ENCODE data around the gene SH3BGRL.

The SH3BGRL gene

DNA sequence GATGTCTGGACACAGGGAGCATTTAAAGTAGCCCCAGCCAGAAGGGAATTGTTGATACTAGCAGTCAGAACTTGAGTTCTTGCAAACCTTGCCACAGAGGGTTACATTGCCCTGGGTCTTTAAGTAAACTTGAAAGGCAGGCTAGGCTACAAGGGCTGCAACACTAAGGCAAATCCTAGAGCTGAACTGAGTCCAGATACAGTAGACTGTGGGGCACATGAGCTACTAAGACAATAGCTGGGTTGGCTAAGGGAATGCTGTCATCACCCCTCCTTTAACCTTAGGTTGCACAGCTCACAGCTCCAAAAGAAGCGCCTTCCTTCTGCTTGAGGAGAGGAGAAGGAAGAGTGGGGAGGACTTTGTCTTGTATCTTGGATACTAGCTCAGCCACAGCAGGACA lies 35.6 kb downstream of the SH3BGRL start:
- TF ChIP-seq ZNF274 (IDR thresholded peaks at IDR 0.05; ENCODE audit: low read depth, low read length), result no peak

DNA sequence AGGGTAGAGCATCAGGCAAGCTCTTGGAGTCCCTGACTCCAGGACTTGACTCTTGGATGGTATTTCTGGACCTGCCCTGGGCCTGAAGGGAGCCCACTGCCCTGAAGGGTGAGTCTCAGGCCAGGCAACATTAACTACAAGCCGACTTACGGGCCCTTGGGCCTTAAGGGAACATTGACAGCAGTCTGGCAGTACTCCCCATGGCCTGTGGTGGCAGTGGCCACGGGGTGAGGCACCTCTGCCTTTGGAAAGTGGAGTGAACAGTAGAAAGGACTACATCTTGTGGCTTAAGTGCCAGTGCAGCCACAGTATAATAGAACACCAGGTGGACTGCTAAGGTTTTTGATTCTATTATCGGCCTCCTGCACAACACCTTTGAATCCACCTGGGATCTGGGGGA lies 36.3 kb downstream of the SH3BGRL start:
- H3K4me3 ChIP-seq (ENCODE audit: low read length), result no peak overlapping the region
- no peak for TF ChIP-seq ZNF274 (IDR thresholded peaks at IDR 0.05; ENCODE audit: low read depth, low read length)

More for the DNA sequence above, 35.6 kb downstream of the SH3BGRL start:
- no peak overlapping the region for H3K4me3 ChIP-seq (ENCODE audit: low read length)

DNA sequence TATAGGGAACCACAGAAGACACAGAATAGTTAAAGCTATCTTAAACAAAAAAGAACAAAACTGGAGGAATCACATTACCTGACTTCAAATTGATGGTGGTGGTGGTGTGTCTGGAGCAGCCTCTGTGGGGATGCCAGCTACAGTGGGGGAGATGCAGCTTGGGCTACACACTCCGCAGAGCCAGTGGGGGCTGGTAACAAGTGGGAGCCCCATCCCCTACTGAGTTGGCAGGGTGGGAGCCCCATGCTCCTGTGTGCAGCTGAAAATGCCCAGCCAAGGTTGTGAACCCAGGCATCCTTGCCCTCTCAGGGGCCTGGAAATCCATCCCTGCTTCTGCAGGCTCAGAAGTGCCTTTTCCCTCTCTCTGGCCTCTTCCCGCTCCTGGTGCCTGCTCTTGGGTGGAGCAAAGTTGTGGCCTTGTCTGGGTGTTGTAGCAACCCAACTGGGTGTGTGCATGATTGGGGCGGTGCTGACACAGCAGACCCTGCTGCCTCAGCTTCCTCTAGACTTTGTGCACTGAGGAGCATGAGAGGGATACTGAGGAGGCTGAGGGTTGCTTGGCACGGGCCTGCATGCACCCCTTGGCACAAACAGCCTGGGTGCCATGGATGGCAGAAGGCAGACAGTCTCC lies 38.9 kb downstream of the SH3BGRL start:
- TF ChIP-seq ZNF274 (IDR thresholded peaks at IDR 0.05; ENCODE audit: low read depth, low read length), result no peak
- H3K4me3 ChIP-seq (ENCODE audit: low read length), result no peak overlapping the region

DNA sequence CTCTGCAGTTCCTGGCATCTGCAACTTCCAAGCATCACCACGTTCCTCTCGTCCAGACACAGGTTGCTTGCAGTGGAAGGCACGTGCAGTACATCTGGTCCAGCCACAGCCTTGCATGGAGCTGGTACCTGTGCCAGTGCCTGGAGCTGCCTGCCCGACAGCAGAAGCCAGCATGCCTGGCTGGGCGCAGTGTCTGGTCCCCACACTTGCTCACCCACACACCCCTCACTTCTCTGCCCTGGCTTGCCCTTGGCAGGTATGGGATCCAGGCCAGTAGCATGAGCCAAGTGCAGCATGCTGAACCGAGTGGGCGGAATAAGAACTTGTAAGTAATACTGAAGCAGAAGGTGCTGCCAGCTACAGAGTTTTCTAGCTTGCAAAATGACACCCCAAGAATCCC lies 39.9 kb downstream of the SH3BGRL start:
- no peak overlapping the region for H3K4me3 ChIP-seq (ENCODE audit: low read length)
- TF ChIP-seq ZNF274 (IDR thresholded peaks at IDR 0.05; ENCODE audit: low read depth, low read length), result no peak

DNA sequence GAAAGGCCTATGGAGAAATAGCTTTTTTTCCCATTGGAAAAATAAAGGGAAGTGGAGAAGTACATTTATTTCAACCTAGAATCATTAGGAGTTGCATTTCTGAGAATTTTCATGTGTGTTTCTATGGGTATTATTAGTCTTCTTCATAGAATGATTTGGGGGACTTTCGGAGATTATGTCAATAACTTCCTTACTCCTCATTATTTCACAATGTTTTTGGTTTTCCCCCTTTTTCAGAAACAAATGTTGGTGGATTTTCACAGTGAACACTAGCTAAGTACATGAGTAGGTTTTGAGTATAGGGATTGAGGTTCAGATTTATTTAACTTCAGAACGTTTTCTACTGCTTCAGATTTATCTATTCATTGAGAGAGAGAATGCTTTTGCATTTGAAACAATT lies 54.0 kb downstream of the SH3BGRL start:
- TF ChIP-seq ZNF274 (IDR thresholded peaks at IDR 0.05; ENCODE audit: low read depth, low read length), result no peak
- no peak overlapping the region for H3K4me3 ChIP-seq (ENCODE audit: low read length)

DNA sequence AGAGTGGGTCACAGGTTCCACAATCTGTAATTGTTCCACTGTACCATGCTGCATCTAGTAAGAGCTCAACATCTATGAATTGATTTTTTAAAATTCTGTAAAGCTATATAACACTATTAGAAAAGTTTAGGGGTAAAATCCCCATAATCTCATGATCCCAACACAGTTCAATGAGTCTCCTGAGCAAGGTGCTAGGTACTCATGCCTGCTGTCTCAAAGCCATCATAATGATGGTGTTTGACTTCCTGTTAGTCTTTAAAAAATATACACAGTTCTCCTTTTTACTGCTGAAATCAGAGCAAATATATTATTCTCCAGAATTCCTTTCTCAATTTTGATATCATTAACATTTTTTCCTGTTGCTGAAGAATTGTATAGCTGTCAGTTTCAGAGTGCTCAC lies 55.9 kb downstream of the SH3BGRL start:
- TF ChIP-seq ZNF274 (IDR thresholded peaks at IDR 0.05; ENCODE audit: low read depth, low read length), result no peak
- H3K4me3 ChIP-seq (ENCODE audit: low read length), result no peak overlapping the region

DNA sequence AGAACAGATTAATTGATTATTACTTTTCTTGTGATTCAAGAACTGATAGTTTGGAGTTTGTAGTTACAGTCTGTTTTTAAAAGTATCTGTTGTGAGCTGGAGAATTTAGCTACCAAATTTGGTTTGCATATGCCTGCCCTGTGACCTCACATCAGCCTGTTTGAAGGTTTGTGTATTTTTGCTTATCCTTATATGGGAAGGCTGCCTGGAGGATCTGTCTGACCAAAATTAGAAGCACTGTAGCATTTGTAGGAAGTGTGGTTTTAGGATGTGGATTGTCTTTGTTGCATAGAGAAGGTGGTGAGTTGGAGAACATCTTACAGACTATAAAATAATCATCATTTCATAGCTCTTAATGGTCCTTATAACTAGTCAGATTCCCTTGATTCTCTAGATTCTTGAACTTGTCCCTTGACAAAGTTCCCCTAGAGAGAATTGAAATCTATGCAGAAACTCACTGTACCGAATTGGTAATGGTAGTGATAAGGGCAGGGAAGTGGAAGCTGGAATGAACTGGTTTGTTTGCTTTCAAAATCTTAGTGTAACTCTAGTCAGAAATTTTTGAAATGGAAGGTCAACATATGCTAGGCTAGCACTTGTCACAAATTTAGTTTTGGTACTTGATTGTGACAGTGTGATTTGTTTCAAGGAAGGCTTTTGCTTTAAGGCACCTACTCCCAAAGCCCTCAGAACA lies 57.3 kb downstream of the SH3BGRL start:
- TF ChIP-seq ZNF274 (IDR thresholded peaks at IDR 0.05; ENCODE audit: low read depth, low read length), result no peak
- H3K4me3 ChIP-seq (ENCODE audit: low read length), result no peak overlapping the region

DNA sequence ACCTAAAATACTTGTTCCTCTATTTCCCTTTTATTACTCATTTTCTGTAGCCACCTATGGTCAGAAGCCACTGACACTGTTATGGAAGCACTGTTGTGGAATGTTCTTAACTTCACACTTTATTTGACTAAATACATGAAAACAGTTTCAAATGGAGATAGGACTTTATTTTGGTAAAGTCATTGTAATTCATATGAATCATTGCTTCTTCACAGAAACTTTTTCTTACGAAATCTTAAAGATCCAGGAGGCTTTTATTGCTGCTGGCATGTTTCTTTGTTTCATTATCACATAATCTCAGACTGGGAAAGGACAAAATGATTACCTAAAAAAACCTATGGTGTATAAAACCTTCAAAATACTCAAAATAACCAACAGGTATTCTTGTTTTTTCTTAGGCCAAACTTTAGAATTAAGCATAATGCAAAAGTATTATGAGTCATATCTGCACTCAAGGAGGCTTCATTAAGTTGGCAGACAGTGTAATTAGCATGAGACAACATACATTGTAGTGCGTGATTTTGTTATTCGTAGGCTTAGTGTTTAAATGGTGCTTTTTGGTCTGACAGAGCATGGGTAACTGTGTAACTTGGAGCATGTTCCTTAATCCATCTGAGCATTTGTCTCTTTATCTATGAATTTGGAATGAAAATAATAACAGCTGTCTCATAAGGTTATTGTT lies 58.0 kb downstream of the SH3BGRL start:
- TF ChIP-seq ZNF274 (IDR thresholded peaks at IDR 0.05; ENCODE audit: low read depth, low read length), result no peak
- H3K4me3 ChIP-seq (ENCODE audit: low read length), result no peak overlapping the region

DNA sequence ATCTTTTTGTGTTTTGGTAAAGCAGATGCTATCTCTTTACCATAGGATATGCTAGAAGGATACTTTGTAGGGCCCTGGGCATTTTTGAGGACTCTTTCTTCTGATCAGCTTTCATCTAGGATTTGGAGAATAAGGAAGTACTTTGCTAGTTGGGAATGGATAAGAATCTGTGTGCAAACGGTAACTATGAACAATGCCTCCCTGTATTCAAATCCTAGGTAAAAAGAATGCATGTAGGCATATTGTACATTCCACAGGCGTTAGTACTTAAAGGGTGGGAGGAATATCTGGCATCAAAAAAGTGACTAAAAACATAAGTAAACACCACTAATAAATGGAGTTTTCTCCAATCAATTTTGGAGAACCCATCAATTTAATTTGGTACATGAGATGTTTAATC lies 59.7 kb downstream of the SH3BGRL start:
- TF ChIP-seq ZNF274 (IDR thresholded peaks at IDR 0.05; ENCODE audit: low read depth, low read length), result no peak
- no peak overlapping the region for H3K4me3 ChIP-seq (ENCODE audit: low read length)

DNA sequence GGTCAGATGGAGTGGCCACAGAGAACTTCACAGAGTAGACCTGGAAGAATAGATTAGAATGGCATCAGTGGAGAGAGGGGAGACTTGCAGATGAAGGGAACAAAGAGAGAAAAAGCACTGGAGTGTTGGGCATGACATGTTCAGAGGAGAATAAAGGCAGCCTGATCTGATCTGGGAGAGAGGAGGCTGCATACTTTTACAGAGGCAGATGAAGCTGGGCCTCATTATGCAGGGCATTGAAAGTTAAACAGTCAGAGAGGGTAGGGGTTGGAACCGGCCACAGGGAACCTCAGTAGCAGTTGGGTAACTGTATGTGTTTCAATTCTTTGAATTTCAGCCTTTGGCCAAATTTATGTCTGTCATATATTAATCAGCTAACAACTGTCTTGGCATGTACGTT lies 61.2 kb downstream of the SH3BGRL start:
- no peak for TF ChIP-seq ZNF274 (IDR thresholded peaks at IDR 0.05; ENCODE audit: low read depth, low read length)
- H3K4me3 ChIP-seq (ENCODE audit: low read length), result no peak overlapping the region

DNA sequence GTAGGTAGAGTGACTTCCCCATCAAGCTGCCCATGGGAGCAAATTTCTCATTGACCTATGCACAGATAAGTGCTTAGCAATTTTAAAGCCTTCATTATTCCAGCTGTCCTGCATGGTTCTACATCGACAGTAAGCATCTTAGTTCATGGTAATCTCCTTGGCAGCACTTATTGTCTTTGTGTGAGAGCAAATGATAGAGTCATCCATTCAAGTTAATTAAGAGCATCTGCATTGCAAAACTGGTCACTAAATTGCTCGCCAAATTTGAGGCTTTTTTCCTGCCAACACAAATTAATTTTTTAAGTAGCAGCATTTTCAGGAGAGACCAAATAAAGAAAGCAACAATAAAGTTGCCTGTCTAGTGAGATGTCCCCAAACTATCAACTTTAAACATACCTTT lies 76.7 kb downstream of the SH3BGRL start:
- no peak for TF ChIP-seq ZNF274 (IDR thresholded peaks at IDR 0.05; ENCODE audit: low read depth, low read length)
- no peak overlapping the region for H3K4me3 ChIP-seq (ENCODE audit: low read length)

DNA sequence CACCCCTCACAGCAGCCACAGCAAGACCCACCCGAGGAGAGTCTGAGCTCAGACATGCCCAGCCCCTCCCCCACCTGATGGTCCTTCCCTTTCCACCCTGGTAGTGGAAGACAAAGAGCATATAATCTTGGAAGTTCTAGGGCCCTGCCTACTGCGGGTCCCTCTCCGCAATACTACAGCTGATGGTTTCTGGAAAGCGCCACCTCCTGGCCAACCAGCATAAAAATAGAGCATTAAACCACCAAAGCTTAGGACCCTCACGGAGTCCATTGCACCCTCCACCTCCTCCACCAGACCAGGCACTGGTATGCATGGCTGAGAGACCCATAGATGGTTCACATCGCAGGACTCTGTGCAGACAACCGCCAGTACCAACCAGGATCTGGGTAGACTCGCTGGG lies 78.2 kb downstream of the SH3BGRL start:
- no peak overlapping the region for H3K4me3 ChIP-seq (ENCODE audit: low read length)
- no peak for TF ChIP-seq ZNF274 (IDR thresholded peaks at IDR 0.05; ENCODE audit: low read depth, low read length)

DNA sequence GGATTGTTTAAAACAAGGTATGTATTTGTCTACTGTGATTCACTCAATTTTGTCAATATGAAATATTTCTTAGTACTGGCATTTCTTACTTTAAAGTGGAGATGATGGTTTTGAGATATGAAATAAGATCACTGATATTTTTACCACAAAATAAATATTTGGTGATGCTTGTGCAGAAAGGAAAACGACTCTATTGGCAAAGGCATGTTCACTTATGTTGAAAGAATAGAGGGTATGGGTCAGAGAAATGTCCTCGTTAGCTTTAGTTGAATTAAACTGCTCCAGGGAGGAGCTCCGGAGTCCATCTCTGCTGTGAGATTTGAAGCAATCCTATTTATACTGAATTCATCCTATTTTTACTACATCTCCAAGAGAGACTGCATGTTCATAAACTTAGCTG lies 84.2 kb downstream of the SH3BGRL start:
- TF ChIP-seq ZNF274 (IDR thresholded peaks at IDR 0.05; ENCODE audit: low read depth, low read length), result no peak
- H3K4me3 ChIP-seq (ENCODE audit: low read length), result no peak overlapping the region

DNA sequence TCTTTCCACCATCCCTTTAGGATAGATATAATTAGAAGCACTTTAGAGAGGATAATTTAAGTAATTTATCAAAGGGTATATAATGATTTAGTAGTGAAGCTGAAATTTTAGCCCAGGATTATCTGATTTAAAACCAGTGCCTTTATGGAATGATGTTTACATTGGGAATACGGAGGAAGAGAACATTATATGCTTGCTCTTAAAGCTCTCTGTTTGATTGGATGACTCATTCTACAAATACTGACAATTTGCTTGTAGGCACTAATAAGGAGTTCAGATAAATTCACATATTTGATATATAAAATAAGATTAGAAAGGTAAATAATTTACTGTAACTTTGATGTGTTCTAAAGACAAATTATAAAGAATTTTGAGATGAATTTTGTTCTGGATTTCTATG lies 84.7 kb downstream of the SH3BGRL start:
- no peak for TF ChIP-seq ZNF274 (IDR thresholded peaks at IDR 0.05; ENCODE audit: low read depth, low read length)
- no peak overlapping the region for H3K4me3 ChIP-seq (ENCODE audit: low read length)

DNA sequence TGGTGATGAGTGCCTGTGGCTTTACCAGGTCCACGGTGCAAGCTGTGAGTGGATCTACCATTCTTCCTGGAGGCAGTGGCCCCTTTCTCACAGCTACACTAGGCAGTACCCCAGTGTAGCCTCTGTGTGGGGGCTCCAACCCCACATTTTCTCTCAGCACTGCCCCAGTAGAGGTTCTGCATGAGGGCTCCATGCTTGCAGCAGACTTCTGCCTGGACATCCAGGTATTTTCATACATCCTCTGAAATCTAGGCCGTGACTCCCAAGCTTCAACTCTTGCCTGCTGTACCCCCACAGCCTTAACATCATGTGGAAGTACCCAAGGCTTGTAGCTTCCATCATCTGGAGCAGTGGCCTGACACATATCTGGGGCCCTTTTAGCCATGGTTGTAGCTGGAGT lies 90.1 kb downstream of the SH3BGRL start:
- no peak for TF ChIP-seq ZNF274 (IDR thresholded peaks at IDR 0.05; ENCODE audit: low read depth, low read length)
- no peak overlapping the region for H3K4me3 ChIP-seq (ENCODE audit: low read length)
